ENCODE measurements around the gene ID3.

Gene ID3

DNA sequence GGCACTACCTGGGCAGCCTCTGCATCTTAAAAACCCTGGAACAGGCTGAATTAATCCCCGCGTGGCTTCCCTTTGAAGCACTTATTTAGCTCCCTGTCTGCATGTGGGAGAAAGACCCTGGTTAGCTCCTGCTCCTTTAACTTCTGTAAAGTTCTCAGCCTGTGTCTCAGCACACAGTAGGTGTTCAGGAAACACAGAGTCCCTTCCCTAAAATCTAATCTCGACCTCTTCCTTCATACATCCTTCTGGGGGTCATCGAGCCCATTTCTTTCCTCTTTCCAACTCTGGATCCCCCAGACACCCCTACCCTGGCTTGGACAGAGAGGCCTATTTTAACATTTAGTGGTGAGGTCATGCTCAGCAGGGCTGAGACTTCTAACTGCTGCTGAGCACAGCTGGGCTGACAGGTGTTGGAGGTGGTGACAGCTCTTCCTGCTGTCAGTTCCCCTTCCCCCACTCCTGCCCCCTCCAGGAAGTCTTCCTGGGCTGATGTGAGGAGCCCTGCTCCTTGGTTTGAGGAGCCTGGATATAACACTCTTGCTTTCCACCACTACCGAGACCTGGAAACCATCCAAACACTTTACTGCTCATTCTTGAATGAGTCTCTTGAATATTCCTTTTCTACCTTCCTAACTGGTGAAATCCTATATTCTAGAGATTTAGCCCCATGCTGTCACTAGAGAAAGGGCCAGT, 33.6 kb downstream of the ID3 start:
- DNase-seq (ENCODE audit: low spot score): no peak

DNA sequence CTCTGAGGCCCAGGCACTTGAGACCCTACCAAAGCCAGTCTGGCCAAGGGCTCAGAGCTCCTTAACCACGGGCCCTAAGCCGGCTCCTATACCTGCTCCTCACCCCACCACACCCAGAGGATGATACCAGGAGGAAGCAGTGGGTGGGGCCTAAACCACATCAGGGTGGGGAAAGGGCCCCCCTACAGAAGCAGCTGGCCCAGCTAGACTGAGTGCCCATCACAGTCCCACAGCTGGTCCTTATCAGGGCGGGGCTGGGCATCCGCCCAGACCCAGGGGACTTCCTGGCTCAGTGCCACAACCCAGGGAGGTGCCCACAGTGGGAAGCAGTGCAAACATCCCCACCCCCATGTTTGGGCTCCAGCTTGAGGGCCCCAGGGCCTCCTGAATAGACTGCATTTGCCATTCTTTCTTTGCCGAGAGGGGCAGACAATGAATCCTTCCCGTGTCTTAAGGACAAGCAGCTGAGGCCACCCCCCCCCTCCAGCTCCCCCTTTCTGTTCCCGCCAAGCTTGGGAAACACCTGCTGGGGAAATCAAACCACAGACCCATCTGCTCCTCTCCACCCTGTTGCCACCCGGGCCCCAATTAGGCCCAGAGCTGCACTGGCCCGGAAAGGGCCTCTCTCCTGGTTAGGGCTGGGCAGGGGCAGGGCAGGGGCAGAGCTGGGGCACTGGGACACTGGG, 34.4 kb downstream of the ID3 start:
- DNase-seq (ENCODE audit: low spot score): no peak

- DNase-seq (ENCODE audit: low spot score): no peak
Observed at GRCh38 chr1:23524163-23524562, 35.1 kb downstream of the ID3 start.

GRCh38 chr1:23522244-23522982, 36.9 kb downstream of the ID3 start:
- no peak for DNase-seq (ENCODE audit: low spot score)

- DNase-seq (ENCODE audit: low spot score): no peak
Observed at GRCh38 chr1:23521588-23521987, 37.7 kb downstream of the ID3 start.

- no peak for DNase-seq (ENCODE audit: low spot score)
Observed at GRCh38 chr1:23517581-23517980, 41.7 kb downstream of the ID3 start.

DNA sequence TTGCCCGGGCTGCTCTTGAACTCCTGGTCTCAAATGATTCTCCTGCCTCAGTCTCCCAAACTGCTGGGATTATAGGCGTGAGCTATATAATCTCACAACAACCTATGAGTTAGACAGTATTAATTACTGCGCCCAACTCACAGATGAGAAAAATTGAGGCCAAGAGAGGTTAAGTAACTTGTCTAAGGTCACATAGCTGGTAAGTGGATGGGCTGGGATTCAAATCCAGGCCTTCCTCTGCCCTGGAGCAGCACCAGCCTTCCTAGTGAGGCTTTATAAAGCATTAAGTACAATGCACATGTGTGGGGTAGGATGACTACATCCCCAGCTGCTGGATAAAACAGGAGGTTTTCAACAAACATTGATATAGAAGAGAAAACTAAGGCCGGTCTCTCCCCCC, 43.4 kb downstream of the ID3 start:
- no peak for DNase-seq (ENCODE audit: low spot score)

- no peak for DNase-seq (ENCODE audit: low spot score)
Observed at GRCh38 chr1:23514111-23514679, 45.1 kb downstream of the ID3 start.

- no peak for DNase-seq (ENCODE audit: low spot score)
Observed at GRCh38 chr1:23509896-23510295, 49.4 kb downstream of the ID3 start.
